H9 (cell line): Measurements from ENCODE around the gene ATL1. TPM values are rescaled to one million over a fixed set of nuclear protein-coding genes. Genes with fewer than 3 reads are reported as not detected.

Experiments used
- DNase-seq: peaks from one replicate; pipeline ENCODE4 v3.0.0-alpha.2; 2017
- H2AFZ ChIP-seq: one replicate; pipeline ENCODE4 v1.6.1; 2013; ENCODE audit warnings: mild to moderate bottlenecking, low read length, control low read depth, moderate library complexity
- H2AK5ac ChIP-seq: 2 replicates; pipeline ENCODE4 v1.6.1; 2013; ENCODE audit warnings: low read length, control low read depth, mixed read lengths; ENCODE audit not compliant: insufficient read length
- H2BK120ac ChIP-seq: one replicate; pipeline ENCODE4 v1.6.1; 2013; ENCODE audit warnings: low read depth, mild to moderate bottlenecking, low read length, control low read depth, inconsistent platforms; ENCODE audit not compliant: poor library complexity, severe bottlenecking
- H2BK12ac ChIP-seq: 2 replicates; pipeline ENCODE4 v1.6.1; 2013; ENCODE audit warnings: low read length, control low read depth, mixed read lengths, low read depth; ENCODE audit not compliant: insufficient read length
- H2BK15ac ChIP-seq: 2 replicates; pipeline ENCODE4 v1.6.1; 2013; ENCODE audit warnings: low read depth, low read length, control low read depth
- H2BK20ac ChIP-seq: one replicate; pipeline ENCODE4 v1.6.1; 2013; ENCODE audit warnings: low read depth, mild to moderate bottlenecking, low read length, control low read depth, inconsistent platforms; ENCODE audit not compliant: poor library complexity, severe bottlenecking
- H2BK5ac ChIP-seq: 2 replicates; pipeline ENCODE4 v1.6.1; 2013; ENCODE audit warnings: low read length, control low read depth, mixed read lengths; ENCODE audit not compliant: insufficient read length
- H3K14ac ChIP-seq: 2 replicates; pipeline ENCODE4 v1.6.1; 2013; ENCODE audit warnings: low read length, control low read depth; ENCODE audit not compliant: insufficient read depth
- H3K18ac ChIP-seq: 2 replicates; pipeline ENCODE4 v1.6.1; 2013; ENCODE audit warnings: low read depth, mild to moderate bottlenecking, mixed read lengths, low read length, control low read depth; ENCODE audit not compliant: insufficient read length
- H3K23ac ChIP-seq: 2 replicates; pipeline ENCODE4 v1.6.1; 2013; ENCODE audit warnings: low read length, control low read depth, mixed read lengths, low read depth; ENCODE audit not compliant: insufficient read length
- H3K23me2 ChIP-seq: 2 replicates; pipeline ENCODE4 v1.6.1; 2013; ENCODE audit warnings: low read depth, mild to moderate bottlenecking, mixed read lengths, low read length, control low read depth; ENCODE audit not compliant: insufficient read length, poor library complexity, severe bottlenecking
- H3K27ac ChIP-seq: 2 replicates; pipeline ENCODE4 v1.5.1; 2013; ENCODE audit warnings: low read length, control low read depth, mixed read lengths, low read depth; ENCODE audit not compliant: insufficient read length
- H3K27me3 ChIP-seq: 2 replicates; pipeline ENCODE4 v1.6.1; 2013; ENCODE audit warnings: low read length, control low read depth, inconsistent platforms; ENCODE audit not compliant: insufficient read depth
- H3K4ac ChIP-seq: 2 replicates; pipeline ENCODE4 v1.6.1; 2013; ENCODE audit warnings: low read depth, mild to moderate bottlenecking, control low read depth, inconsistent platforms, low read length, moderate library complexity
- H3K4me1 ChIP-seq: 2 replicates; pipeline ENCODE4 v1.6.1; 2013; ENCODE audit warnings: low read length, control low read depth, inconsistent platforms; ENCODE audit not compliant: insufficient read depth
- H3K4me2 ChIP-seq: 2 replicates; pipeline ENCODE4 v1.6.1; 2013; ENCODE audit warnings: low read length, control low read depth, mixed read lengths; ENCODE audit not compliant: insufficient read length, insufficient read depth
- H3K56ac ChIP-seq: 2 replicates; pipeline ENCODE4 v1.6.1; 2013; ENCODE audit warnings: low read depth, mild to moderate bottlenecking, mixed read lengths, low read length, control low read depth; ENCODE audit not compliant: insufficient read length
- H3K79me1 ChIP-seq: 2 replicates; pipeline ENCODE4 v1.6.1; 2013; ENCODE audit warnings: low read depth, mild to moderate bottlenecking, moderate library complexity, low read length, control low read depth, inconsistent platforms; ENCODE audit not compliant: insufficient read depth, poor library complexity, severe bottlenecking
- H3K79me2 ChIP-seq: 2 replicates; pipeline ENCODE4 v1.6.1; 2013; ENCODE audit warnings: low read length, control low read depth, inconsistent platforms; ENCODE audit not compliant: insufficient read depth
- H3K9ac ChIP-seq: 2 replicates; pipeline ENCODE4 v1.6.1; 2013; ENCODE audit warnings: low read length, control low read depth, mixed read lengths; ENCODE audit not compliant: insufficient read length; ENCODE audit errors: extremely low read depth
- H3K9me3 ChIP-seq: one replicate; pipeline ENCODE4 v1.6.1; 2013; ENCODE audit warnings: low read depth, low read length, inconsistent platforms; ENCODE audit not compliant: control insufficient read depth
- H3T11ph ChIP-seq: one replicate; pipeline ENCODE4 v1.6.1; 2013; ENCODE audit warnings: mild to moderate bottlenecking, low read length, control low read depth, inconsistent platforms
- H4K20me1 ChIP-seq: one replicate; pipeline ENCODE4 v1.6.1; 2013; ENCODE audit not compliant: control insufficient read depth, insufficient read length, insufficient read depth
- H4K5ac ChIP-seq: 2 replicates; pipeline ENCODE4 v1.6.1; 2013; ENCODE audit warnings: low read depth, mild to moderate bottlenecking, mixed read lengths, low read length, control low read depth; ENCODE audit not compliant: insufficient read length
- H4K8ac ChIP-seq: replicated peaks from 2 replicates; pipeline ENCODE4 v1.6.1; 2013; ENCODE audit warnings: low read length, control low read depth, mixed read lengths, low read depth; ENCODE audit not compliant: insufficient read length
- H4K91ac ChIP-seq: 2 replicates; pipeline ENCODE4 v1.6.1; 2013; ENCODE audit warnings: low read depth, mild to moderate bottlenecking, moderate library complexity, mixed read lengths, low read length, control low read depth; ENCODE audit not compliant: insufficient read length
- H3K27ac Mint-ChIP-seq, 3 experiments: 2 replicates in 2 of 3; 3 replicates in 1 of 3; pipeline ENCODE4 v1.8.0; 2020 to 2021; ENCODE audit warnings: mixed read lengths in 3 of 3, mild to moderate bottlenecking in 1 of 3, moderate library complexity in 1 of 3
- H3K27me3 Mint-ChIP-seq: 2 replicates; pipeline ENCODE4 v1.8.0; 2021; ENCODE audit warnings: low read depth, mild to moderate bottlenecking, moderate library complexity, mixed read lengths
- H3K36me3 Mint-ChIP-seq, 3 experiments: 2 replicates in 2 of 3; 3 replicates in 1 of 3; pipeline ENCODE4 v1.8.0; 2020 to 2021; ENCODE audit warnings: low read depth in 3 of 3, mixed read lengths in 3 of 3; ENCODE audit not compliant: insufficient read depth in 1 of 3
- H3K4me1 Mint-ChIP-seq, 2 experiments: 2 replicates each; pipeline ENCODE4 v1.8.0; 2020; ENCODE audit warnings: mixed read lengths in 2 of 2
- H3K4me3 Mint-ChIP-seq, 2 experiments: 2 replicates in 1 of 2; 3 replicates in 1 of 2; pipeline ENCODE4 v1.8.0; 2020 to 2021; ENCODE audit warnings: mild to moderate bottlenecking in 2 of 2, mixed read lengths in 2 of 2, moderate library complexity in 1 of 2
- H3K9me3 Mint-ChIP-seq, 2 experiments: 2 replicates in 1 of 2; 3 replicates in 1 of 2; pipeline ENCODE4 v1.8.0; 2020; ENCODE audit warnings: mild to moderate bottlenecking in 2 of 2, mixed read lengths in 2 of 2, moderate library complexity in 1 of 2
- CTCF ChIP-seq: fragments of 200-600 bp; sonication (generic); conservative IDR thresholded peaks from 3 replicates; pipeline ENCODE4 v1.8.0; 2021; ENCODE audit warnings: antibody characterized with exemption, mild to moderate bottlenecking
- WGBS: extraction: QIAGEN DNeasy Blood & Tissue Kit; methylation state at CpG from one replicate; pipeline ENCODE4 v1.1.7; 2013; ENCODE audit warnings: missing lambda C conversion rate, low lambda C conversion rate, mixed read lengths; ENCODE audit not compliant: insufficient read length; ENCODE audit errors: extremely low coverage; 5-methylcytosine and 5-hydroxymethylcytosine counted together
- total RNA-seq: library from RNA; stranded (reverse); gene quantifications from 2 replicates; pipeline ENCODE4 v1.2.1, GENCODE V29; 2021

ATL1 gene
- total RNA-seq, 1 experiment from 2014 or later: 3.0 TPM

- H2BK20ac ChIP-seq: no peak overlapping the region
- no peak overlapping the region for H2AFZ ChIP-seq
- no peak overlapping the region for H3K4ac ChIP-seq
- H3K14ac ChIP-seq: no peak overlapping the region
- H3K79me1 ChIP-seq: no peaks in the 10 kb centered on the region
- no peak overlapping the region for H2BK12ac ChIP-seq
- no peak overlapping the region for H2AK5ac ChIP-seq
- H3K27me3 Mint-ChIP-seq: no peaks in the 10 kb centered on the region
- H3K23ac ChIP-seq: no peak overlapping the region
- H3K27ac Mint-ChIP-seq: no peak overlapping the region
- H4K91ac ChIP-seq: no peak overlapping the region
- H3K27me3 ChIP-seq: no peaks in the 10 kb centered on the region
- H3K27ac ChIP-seq: no peak overlapping the region
- no peak for DNase-seq
- no peak overlapping the region for H3K9ac ChIP-seq
- no CpG with 5 or more reads among the region's 4 CpGs for WGBS
- no peak overlapping the region for H2BK15ac ChIP-seq
- no peaks in the 10 kb centered on the region for H3K79me2 ChIP-seq
- H3K9me3 ChIP-seq: no peaks in the 10 kb centered on the region
- H3K4me1 ChIP-seq: no peaks in the 10 kb centered on the region
- H2BK120ac ChIP-seq: no peak overlapping the region
- H3K4me2 ChIP-seq: no peak overlapping the region
- no peak for TF ChIP-seq CTCF
- no peaks in the 10 kb centered on the region for H4K20me1 ChIP-seq
- no peak overlapping the region for H3T11ph ChIP-seq
- H4K5ac ChIP-seq: no peak overlapping the region
- no peak overlapping the region for H3K56ac ChIP-seq
- H3K4me1 Mint-ChIP-seq: no peaks in the 10 kb centered on the region
- H2BK5ac ChIP-seq: no peak overlapping the region
- H3K4me3 Mint-ChIP-seq: no peak overlapping the region
- H3K9me3 Mint-ChIP-seq: no peaks in the 10 kb centered on the region
- no peak overlapping the region for H4K8ac ChIP-seq
- H3K36me3 Mint-ChIP-seq: no peaks in the 10 kb centered on the region
- H3K23me2 ChIP-seq: no peaks in the 10 kb centered on the region
- no peak overlapping the region for H3K18ac ChIP-seq
Measured at GRCh38 chr14:50620341-50620740, 60.4 kb downstream of the ATL1 start.
